ENCODE data around the gene REXO4.
A peak's percentile ranks its signal among the peaks of the same experiment; 100 is the strongest.
"Not testable (repeated sequence)": the region's sequence is repeated elsewhere in the genome, so short reads cannot be mapped to it uniquely, and the experiment has no call there.

Gene REXO4

GRCh38 chr9:133377280-133377679 lies 40.5 kb downstream of the REXO4 start:
- intact Hi-C loops (cut with DNase I): loop anchor here (5.0 kb wide), 1 partner anchor 760 kb away; the partner anchor contains the start of gene WDR5
- not testable (repeated sequence) for DNase-seq

GRCh38 chr9:133375724-133376654 lies 41.8 kb downstream of the REXO4 start, which contains the start of the genes STKLD1 and SURF4:
STKLD1 (plus strand) TSS chr9:133376366; CDS start chr9:133376474, 108 bp downstream.
SURF4 (minus strand) TSS chr9:133376060; CDS start chr9:133375969, 91 bp downstream.
- peak; percentile 91 to 99 (median 97) for DNase-seq
- intact Hi-C loops (cut with DNase I): loop anchor here (5.0 kb wide), 1 partner anchor 761 kb away; the partner anchor contains the start of gene WDR5

- intact Hi-C loops (cut with DNase I): loop anchor here (5.0 kb wide), 1 partner anchor 762 kb away; the partner anchor contains the start of gene WDR5
- DNase-seq: peak in 7 of 42 donors; percentile 12 to 47 (median 32)
Measured at GRCh38 chr9:133375116-133375723, 42.6 kb downstream of the REXO4 start.

GRCh38 chr9:133374612-133375115 lies 43.1 kb downstream of the REXO4 start:
- intact Hi-C loops (cut with DNase I): loop anchor here (5.0 kb wide), 1 partner anchor 763 kb away; the partner anchor contains the start of gene WDR5
- no peak for DNase-seq

GRCh38 chr9:133372144-133372543 lies 45.7 kb downstream of the REXO4 start:
- no peak for DNase-seq
- intact Hi-C loops (cut with DNase I): no loop called here

- intact Hi-C loops (cut with DNase I): no loop called here
- peak in 29 of 42 donors; percentile 21 to 84 (median 57) for DNase-seq
Measured at GRCh38 chr9:133371261-133371711, 46.5 kb downstream of the REXO4 start.

GRCh38 chr9:133370685-133371084 lies 47.1 kb downstream of the REXO4 start:
- DNase-seq: no peak
- intact Hi-C loops (cut with DNase I): no loop called here

GRCh38 chr9:133369933-133370332 lies 47.9 kb downstream of the REXO4 start:
- DNase-seq: no peak
- intact Hi-C loops (cut with DNase I): no loop called here

- no peak for DNase-seq
- intact Hi-C loops (cut with DNase I): no loop called here
Measured at GRCh38 chr9:133369422-133369821, 48.4 kb downstream of the REXO4 start.

- intact Hi-C loops (cut with DNase I): no loop called here
- no peak for DNase-seq
Measured at GRCh38 chr9:133368249-133368881, 49.4 kb downstream of the REXO4 start.

GRCh38 chr9:133367778-133368177 lies 50.0 kb downstream of the REXO4 start:
- no peak for DNase-seq
- intact Hi-C loops (cut with DNase I): no loop called here

GRCh38 chr9:133367221-133367620 lies 50.6 kb downstream of the REXO4 start:
- DNase-seq: no peak
- intact Hi-C loops (cut with DNase I): no loop called here

- intact Hi-C loops (cut with DNase I): no loop called here
- DNase-seq: no peak
Measured at GRCh38 chr9:133366435-133366834, 51.4 kb downstream of the REXO4 start.

GRCh38 chr9:133362359-133363044 lies 55.3 kb downstream of the REXO4 start:
- intact Hi-C loops (cut with DNase I): no loop called here
- DNase-seq: no peak

- intact Hi-C loops (cut with DNase I): no loop called here
- DNase-seq: no peak
Measured at GRCh38 chr9:133361507-133362092, 56.2 kb downstream of the REXO4 start.

GRCh38 chr9:133360400-133361393 lies 57.1 kb downstream of the REXO4 start:
- no peak for DNase-seq
- intact Hi-C loops (cut with DNase I): no loop called here
